IMR-90 (cell line): ENCODE measurements around the gene ADAT1.

Source experiments
- BHLHE40 ChIP-seq: fragments of 150-350 bp; IDR thresholded peaks from 2 replicates; pipeline ENCODE4 v1.6.1; 2016; ENCODE audit warnings: mild to moderate bottlenecking, low read depth, low read length
- CEBPB ChIP-seq: IDR thresholded peaks from 2 replicates; pipeline ENCODE4 v1.6.1; 2012; ENCODE audit warnings: low read depth, low read length, improper control_type of control experiment
- MAFK ChIP-seq: IDR thresholded peaks from 2 replicates; pipeline ENCODE4 v1.6.1; 2012; ENCODE audit warnings: low read depth, low read length, improper control_type of control experiment
- POLR2A ChIP-seq: IDR thresholded peaks from 2 replicates; pipeline ENCODE4 v1.6.1; 2012; ENCODE audit warnings: mild to moderate bottlenecking, low read depth, low read length
- RFX5 ChIP-seq: IDR thresholded peaks from 2 replicates; pipeline ENCODE4 v1.8.0; 2012; ENCODE audit warnings: low read depth, mild to moderate bottlenecking, low read length, moderate library complexity
- SMC3 ChIP-seq: fragments of 150-350 bp; IDR thresholded peaks from 2 replicates; pipeline ENCODE4 v1.6.1; 2016; ENCODE audit warnings: low read depth, mild to moderate bottlenecking, antibody characterized with exemption, low read length, moderate library complexity
- TF ChIP-seq, protein P1 (sequence below): conservative IDR thresholded peaks from 2 replicates; pipeline ENCODE4 v1.5.1; 2012; ENCODE audit warnings: mild to moderate bottlenecking, low read depth, low read length, improper control_type of control experiment
- TF ChIP-seq, protein P2 (sequence below): fragments of 150-350 bp; IDR thresholded peaks from 2 replicates; pipeline ENCODE4 v1.6.1; 2017; ENCODE audit warnings: mild to moderate bottlenecking, antibody characterized with exemption, low read length, low read depth

DNA sequence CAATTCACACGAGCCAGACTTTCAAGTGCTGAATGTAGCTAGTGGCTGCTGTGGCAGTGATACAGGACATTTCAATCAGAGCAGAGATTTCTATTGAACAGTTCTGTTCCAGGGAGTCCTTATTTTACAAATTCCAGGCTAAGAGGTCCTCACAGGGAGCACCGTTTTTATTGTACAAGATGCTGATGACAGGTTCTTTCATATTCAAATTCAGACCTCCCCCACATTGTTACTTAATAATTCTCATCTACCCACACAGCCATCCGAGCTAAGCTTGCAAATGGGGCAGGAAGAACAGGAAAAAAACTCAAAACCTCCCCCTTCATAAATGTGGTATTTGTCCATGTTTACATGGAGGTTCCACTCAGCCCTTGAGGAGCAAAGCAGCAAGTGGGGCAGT, 47.1 kb downstream of the ADAT1 start:
- no peak for TF ChIP-seq POLR2A
- TF ChIP-seq CEBPB, result no peak
- TF ChIP-seq RFX5, result no peak
- TF ChIP-seq, protein P1, sequence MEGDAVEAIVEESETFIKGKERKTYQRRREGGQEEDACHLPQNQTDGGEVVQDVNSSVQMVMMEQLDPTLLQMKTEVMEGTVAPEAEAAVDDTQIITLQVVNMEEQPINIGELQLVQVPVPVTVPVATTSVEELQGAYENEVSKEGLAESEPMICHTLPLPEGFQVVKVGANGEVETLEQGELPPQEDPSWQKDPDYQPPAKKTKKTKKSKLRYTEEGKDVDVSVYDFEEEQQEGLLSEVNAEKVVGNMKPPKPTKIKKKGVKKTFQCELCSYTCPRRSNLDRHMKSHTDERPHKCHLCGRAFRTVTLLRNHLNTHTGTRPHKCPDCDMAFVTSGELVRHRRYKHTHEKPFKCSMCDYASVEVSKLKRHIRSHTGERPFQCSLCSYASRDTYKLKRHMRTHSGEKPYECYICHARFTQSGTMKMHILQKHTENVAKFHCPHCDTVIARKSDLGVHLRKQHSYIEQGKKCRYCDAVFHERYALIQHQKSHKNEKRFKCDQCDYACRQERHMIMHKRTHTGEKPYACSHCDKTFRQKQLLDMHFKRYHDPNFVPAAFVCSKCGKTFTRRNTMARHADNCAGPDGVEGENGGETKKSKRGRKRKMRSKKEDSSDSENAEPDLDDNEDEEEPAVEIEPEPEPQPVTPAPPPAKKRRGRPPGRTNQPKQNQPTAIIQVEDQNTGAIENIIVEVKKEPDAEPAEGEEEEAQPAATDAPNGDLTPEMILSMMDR, result no peak
- TF ChIP-seq, protein P2, sequence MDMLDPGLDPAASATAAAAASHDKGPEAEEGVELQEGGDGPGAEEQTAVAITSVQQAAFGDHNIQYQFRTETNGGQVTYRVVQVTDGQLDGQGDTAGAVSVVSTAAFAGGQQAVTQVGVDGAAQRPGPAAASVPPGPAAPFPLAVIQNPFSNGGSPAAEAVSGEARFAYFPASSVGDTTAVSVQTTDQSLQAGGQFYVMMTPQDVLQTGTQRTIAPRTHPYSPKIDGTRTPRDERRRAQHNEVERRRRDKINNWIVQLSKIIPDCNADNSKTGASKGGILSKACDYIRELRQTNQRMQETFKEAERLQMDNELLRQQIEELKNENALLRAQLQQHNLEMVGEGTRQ, result no peak
- no peak for TF ChIP-seq BHLHE40
- no peak for TF ChIP-seq SMC3
- no peak for TF ChIP-seq MAFK
